Measurements from ENCODE around the gene PINK1.
"Not testable (repeated sequence)": the region's sequence is repeated elsewhere in the genome, so short reads cannot be mapped to it uniquely, and the experiment has no call there.

The PINK1 gene

DNA sequence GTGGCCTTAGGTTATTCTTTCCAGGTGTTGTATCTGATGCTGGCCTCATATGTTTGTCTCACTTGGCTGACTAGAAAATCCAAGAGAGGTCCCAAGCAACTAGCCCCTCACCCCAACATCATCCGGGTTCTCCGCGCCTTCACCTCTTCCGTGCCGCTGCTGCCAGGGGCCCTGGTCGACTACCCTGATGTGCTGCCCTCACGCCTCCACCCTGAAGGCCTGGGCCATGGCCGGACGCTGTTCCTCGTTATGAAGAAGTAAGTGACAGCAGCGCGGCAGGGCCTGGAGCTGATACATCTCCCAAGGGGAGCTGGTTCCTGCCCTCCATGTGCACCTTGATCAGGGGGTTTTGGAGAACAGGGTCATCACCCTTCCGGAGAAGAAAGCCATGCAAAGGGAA, 11.2 kb downstream of the PINK1 start:
- DNase-seq (ENCODE audit: low read depth, low spot score): no peak

DNA sequence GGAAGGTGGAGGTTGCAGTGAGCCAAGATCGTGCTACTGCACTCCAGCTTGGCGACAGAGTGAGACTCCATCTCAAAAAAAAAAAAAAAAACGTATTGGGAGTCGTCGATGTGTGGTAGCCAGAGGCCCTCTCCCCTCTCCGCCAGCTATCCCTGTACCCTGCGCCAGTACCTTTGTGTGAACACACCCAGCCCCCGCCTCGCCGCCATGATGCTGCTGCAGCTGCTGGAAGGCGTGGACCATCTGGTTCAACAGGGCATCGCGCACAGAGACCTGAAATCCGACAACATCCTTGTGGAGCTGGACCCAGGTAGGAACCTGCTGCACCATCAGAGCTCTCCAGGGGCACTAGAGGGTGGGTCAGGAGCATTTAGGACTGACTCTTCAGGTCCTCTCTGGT, 12.2 kb downstream of the PINK1 start:
- no peak for DNase-seq (ENCODE audit: low read depth, low spot score)

DNA sequence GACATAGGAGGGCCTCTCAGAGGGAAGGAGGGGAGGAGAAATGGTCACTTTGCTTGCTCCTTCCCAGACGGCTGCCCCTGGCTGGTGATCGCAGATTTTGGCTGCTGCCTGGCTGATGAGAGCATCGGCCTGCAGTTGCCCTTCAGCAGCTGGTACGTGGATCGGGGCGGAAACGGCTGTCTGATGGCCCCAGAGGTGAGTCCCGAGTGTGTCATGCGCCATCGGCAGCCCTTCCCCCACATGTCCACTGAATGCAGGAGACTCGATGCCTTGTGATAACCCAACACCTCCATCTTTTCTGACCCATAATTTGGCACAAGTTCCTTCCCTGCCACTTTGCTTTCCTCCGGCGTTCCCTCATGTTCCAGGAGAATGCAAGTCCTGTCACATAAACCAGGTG, 15.2 kb downstream of the PINK1 start:
- no peak for DNase-seq (ENCODE audit: low read depth, low spot score)

DNA sequence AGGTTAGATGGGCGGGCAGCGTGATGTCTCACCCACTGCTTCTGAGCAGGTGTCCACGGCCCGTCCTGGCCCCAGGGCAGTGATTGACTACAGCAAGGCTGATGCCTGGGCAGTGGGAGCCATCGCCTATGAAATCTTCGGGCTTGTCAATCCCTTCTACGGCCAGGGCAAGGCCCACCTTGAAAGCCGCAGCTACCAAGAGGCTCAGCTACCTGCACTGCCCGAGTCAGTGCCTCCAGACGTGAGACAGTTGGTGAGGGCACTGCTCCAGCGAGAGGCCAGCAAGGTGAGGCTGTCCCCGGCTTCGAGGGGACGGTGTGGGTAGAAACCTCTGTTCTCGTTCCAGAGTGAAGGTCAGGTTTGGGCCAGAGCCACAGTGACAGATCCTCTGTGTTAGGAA, 15.7 kb downstream of the PINK1 start:
- DNase-seq (ENCODE audit: low read depth, low spot score): no peak

DNA sequence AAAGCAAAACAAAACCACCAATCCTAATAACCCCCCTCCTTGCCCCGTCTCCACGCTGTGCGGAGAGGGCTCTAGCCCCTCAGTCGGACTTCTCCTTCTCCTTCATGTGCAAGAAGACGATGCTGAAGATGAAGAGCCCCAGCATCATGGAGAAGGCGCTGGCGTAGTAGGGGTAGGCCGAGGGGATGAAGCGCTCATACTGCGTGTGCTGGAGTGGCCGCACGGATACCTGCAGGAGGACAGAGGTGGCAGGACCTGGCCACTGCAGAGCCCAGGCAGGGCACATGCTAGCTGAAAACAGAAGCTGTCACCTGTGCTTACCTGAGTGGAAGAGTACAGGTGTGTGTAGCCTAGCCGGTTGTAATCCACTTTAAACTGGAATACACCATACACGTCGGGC, 19.0 kb downstream of the PINK1 start:
- DNase-seq (ENCODE audit: low read depth, low spot score): no peak

DNA sequence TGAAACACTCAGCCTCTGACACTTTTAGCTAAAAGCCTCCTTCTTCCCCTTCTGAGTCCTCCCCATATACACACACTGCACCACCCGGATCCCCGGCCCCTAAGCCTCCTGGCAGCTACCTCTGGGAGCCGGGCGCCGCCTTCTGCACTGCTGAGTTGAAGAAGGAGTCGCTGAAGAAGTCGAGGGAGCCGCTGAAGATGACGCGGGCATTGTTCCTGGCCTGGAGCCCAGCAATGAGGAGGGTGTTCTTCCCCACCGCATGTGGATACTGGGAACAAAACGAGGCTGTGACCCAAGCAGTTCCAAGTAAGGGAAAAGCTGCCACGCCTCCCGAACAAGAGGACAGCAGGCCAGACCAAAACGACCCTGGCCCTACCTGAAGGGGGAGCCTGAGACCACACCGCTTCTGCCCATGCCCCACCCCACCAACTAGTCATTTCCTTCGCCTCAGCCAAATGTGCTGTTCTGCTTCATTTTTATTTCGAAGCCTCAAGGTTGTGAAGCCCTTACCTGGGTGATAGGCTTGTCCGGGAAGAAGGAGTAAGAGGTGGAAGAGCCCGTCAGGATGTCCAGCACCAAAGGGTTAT, 20.9 kb downstream of the PINK1 start:
- no peak for DNase-seq (ENCODE audit: low read depth, low spot score)

DNA sequence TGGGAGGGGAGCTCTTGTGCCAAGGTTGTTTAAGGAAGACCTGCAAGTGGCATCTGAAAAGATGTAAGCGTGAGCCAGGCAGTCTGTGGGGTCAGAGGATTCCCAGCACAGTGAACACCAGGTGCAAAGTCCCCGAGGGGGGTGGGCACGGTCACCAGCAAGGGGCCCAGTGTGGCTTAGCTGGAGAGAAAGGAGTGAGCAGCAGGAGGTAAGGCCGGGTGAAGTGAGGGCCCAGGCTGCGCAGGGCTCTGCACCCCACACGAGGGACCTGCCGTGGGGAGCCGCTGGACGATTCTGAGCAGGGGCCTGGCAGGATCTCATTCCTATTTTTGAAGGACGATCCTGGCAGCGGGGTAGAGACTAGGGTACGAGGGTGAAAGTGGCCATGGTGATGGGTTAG, 23.8 kb downstream of the PINK1 start:
- no peak for DNase-seq (ENCODE audit: low read depth, low spot score)

DNA sequence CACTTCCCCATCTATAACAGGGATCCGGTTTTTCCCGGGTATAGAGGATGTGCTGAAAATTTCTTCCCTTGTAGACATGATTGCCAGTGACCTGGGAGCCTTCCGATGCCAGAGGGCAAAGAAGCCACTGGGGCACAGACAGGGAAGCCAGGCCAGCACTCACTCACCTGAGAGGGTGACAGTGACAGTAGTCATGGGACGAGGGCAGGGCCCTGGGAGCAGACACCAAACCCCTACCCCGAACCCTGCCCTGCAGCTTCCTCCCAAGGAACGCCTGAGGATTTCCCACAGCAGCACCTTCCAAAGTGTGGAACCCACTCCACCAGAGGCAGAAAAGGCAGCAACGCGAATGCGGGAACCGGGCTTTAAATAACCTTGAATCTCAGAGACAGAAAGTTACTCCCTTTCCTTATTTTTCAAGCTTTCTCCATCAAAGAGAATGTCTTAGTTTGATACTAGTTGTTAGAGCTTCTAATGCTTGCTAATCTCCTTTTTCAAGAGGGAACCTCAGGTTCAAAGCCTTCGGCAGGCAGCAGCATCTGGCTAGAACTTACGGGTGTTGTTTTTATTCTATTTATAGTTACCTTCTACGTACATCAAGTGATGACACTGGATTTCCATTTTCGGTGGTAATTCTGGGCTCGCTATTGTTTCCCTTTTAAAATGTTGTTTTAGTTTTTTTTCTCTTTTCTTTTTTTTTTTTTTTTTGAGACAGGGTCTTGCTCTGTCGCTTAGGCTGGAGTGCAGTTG, 25.1 kb downstream of the PINK1 start:
- no peak for DNase-seq (ENCODE audit: low read depth, low spot score)

DNA sequence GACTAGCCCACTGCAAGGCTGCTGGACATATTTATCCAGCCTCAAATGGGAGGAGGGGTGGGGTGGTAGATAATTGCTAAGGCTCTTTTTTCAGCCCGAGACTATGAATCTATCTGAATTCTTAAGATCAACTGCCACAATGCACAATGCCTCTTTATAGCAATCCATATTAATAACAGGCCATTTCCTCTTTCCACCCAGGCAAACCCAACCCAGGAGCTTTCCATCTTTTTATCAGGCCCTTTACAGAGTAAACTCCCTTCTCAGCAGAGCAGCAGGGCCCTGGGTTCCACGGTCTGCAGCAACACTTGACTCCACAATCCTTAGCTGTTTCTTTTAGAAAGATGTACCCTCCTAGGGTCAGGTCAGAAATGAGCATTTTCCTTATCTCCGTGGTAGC, 27.1 kb downstream of the PINK1 start:
- DNase-seq (ENCODE audit: low read depth, low spot score): no peak

DNA sequence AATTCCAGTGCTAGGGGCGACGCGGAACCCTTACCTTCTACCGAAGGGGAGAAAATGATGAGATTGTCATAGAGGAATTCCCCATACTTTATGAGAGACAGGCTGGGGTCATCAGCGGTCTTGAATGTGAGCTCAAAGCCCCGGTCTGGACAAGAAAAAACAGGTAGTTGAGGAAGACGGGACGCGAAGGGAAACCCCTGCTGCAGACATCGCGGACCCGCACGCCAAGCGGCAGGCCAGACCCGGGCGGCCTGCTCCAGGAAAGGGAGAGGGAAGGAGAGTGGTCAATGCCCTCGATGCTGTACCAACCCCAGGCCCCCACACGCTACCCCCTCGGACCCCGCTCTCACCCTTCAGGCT, 27.6 kb downstream of the PINK1 start:
- DNase-seq (ENCODE audit: low read depth, low spot score): no peak

DNA sequence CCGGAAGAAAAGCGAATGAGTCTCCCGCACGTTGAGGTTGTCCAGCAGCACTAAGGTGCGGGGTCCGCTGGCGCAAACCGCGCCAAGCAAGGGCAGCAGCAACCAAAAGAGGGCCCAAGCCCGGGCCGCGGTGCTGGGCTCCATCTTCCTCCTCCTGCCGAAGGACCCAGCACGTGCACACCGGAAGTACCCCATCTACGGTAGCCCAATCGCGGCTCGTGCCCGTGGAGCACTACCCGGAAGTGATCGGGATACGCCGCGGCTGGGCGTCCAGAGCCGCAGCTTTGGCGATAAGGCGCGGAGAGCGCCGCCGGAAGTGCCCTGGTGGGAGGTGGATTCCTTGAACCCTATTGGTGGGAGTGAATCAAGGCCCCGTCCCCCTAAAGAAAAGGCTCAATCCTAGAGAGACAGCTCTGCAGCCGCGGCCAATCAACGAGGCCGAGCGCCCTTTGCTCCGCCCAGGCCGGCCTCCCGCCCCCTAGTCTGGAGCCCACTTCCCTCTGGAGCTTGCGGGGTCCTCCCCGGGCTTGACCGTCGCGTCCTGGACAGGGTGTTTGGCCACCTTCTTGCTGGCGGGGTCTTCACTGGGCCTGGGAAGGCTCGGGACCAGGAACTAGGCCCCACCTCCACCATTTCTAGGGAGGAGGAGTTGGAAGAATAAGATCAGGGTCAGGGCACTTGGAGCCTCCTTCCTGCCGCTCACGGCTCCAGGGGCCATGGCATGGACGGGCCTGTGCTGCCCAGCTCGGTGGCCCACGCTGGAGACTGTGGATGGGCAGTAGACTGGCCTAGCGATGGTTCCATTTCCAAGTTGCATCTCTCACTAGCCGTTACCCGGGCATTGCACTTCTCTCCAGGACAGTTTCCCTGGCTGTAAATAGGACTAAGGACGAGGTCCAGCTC, 28.2 kb downstream of the PINK1 start, which contains the start of gene DDOST:
DDOST (minus strand) TSS at position 163 of the 903 bp plus-strand sequence; CDS start at position 144, 19 bp downstream.
- peak; percentile 90 for DNase-seq (ENCODE audit: low read depth, low spot score)

DNA sequence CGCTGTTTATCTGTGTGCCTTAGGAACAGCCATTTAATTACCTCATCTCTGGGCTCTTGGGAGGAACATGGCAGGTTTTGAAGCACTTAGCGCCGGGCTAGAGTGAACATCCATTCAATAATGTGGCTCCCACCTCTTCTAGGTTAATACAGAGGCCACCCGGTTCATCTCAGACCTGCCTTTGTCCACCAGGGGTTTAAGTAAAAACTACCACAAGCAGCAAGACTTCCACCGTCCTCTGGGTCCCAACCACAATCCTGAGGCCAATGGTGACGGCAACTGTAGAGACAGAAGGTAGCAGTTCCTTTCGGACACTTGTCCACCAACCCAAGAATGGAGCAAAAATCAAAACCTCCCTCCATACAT, 28.8 kb downstream of the PINK1 start:
- no peak for DNase-seq (ENCODE audit: low read depth, low spot score)

DNA sequence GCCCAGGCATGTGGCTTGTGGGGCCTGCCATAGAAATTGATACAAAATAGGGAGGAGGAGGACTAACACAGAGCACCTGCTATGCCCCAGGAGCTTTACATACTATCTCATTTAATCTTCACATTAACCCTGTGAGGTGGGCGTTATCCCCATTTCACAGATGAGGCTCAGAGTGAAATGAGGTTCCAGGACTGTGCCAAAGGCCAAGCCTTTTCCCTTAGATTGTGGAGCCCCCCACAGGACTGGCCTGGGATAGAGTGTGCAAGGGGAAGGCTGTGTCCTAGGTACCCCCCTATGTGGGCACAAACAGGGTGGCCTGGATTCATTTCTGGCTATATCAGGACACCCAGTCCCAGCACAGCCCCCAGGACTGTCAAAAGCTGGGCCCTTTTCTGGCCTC, 30.1 kb downstream of the PINK1 start:
- no peak for DNase-seq (ENCODE audit: low read depth, low spot score)

DNA sequence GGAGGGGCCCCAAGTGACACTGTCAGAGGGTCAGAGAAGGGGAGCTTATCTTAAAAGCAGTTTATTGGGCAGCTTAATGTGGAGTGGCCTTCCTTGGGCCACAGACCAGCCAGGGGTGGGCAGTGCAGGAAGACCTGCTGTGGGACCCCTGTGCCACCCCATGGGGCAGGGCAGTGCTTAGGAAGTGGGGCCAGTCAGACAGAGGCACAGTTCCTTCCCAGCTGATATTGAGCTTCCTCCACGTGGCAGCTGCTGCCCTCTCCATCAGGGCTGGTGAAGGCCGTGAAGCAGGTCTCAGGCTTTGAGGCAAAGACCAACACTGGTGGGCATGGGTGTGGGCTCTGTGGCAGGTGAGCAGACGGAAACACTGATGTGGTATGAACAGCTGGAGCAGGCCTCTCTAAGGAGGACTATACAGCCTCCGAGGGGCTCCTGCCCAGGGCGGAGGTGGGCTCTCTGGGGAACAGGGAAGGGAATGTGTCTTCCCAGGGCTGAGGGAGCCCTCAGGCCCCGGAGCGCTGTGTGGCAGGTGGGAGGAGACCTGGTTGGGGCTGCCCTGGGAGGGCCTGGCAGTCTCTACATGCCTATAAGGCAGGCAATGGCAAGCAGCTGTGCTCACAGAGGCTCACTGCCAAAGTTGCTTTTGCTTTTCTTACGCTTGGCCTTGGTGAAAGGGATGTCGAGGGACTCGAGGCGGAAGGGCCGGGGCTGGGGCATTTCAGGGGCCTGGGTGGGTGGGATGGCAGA, 30.9 kb downstream of the PINK1 start:
- no peak for DNase-seq (ENCODE audit: low read depth, low spot score)

DNA sequence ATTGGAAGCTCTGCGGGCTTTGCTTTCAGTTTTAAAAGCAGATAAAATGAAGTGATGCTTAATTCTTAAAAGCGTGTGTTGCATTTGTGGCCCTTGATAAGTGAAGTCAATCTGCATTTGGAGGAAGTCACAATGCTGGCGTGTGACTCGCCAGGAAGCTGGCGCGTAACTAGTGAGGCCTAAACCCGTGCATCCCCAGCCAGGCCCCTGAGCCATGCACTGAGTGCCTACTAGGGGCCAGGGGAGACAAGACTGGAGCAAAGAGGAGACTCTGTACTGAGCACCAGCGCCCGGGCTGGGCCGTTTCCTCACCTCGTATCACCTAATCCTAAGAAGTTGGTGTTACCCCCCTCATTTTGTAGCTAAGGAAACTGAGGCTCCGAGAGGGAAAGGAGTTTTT, 32.5 kb downstream of the PINK1 start:
- no peak for DNase-seq (ENCODE audit: low read depth, low spot score)

DNA sequence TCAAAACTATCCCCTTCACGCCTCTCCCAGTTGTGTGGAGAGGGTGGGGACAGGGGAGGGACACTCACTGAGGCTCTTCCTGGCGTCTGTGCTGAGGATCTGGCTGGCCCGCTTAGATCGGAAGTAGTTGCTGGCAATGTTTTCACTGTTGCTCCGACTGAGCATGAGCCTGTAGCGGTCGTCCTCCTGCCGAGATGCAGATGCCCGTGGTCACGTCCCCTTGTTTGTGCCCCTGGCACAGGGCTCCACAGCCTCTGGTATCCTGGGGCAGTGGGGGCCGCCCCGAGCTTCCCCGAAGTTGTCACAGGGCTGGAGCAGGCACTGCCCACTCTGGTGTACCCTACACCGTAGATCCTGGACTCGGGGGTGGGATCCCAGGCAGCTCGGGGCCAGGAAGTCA, 32.9 kb downstream of the PINK1 start:
- no peak for DNase-seq (ENCODE audit: low read depth, low spot score)

DNA sequence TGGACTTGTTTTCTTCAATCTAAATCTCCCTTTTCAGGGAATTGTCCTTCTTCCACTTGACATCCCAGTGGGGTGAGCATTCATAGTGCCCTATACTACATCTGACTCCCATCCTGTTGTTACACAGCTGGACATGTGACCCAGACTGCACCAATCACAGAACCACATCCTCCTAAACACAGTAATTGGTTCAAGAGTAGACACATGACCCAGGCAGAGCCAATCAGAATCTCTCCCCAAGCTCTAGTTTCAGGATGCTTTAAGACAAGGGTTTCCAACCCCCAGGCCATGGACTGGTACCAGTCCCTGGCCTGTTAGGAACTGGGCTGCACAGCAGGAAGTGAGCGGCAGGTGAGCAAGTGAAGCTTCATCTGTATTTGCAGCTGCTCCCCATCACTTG, 33.5 kb downstream of the PINK1 start:
- DNase-seq (ENCODE audit: low read depth, low spot score): no peak

DNA sequence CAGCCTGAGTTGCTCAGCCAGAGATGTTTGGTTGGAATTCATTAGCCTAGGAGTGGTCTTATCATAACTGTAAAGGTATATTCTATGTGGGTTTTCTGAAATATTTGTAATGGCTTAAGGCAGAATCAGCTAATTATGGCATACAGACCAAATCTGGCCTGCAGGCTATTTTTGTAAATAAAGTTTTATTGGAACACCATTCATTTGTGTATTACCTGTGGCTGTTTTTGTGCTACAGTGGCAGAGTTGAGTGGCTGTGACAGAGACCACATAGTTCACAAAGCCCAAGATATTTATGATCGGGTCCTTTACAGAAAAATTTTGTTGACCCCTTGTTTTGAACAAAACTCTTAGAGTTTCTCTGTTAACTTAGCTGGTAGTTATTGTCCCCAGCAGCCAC, 35.3 kb downstream of the PINK1 start:
- DNase-seq (ENCODE audit: low read depth, low spot score): no peak

DNA sequence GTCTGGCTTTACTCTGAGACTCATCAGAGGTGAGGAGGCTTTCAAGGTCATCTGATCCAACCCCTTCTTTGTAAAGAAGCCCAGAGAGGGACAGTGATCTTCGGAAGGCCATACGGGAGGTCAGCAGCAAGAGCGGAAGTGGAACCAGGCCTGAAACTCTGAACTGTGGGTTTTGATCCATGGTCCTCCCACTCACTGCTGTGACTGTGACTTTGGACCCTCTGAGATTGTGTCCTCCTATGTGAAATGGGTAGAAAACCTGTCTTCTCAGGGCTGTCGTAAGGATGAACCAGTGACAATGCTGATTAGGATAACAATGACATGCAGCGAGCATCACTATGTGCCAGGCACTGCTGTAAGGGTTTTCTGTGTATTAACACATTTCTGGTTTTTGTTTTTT, 37.7 kb downstream of the PINK1 start:
- no peak for DNase-seq (ENCODE audit: low read depth, low spot score)

DNA sequence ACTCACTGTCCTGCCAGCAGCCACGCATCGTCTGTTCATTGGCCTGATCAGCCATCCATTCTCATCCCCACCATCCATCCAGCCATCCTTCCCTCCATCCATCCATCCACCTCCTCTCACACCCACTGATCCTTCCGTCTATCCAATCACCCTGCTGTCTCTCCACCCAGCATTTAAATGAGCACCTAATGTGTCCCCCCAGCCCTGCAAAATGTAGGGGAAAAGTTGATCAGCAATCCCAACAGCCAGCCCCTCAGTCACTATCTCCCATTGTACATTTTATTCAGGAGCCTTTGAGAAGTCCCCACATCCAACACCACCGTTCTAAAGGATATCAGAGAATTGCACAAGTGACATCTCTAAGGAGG, 39.0 kb downstream of the PINK1 start:
- no peak for DNase-seq (ENCODE audit: low read depth, low spot score)

DNA sequence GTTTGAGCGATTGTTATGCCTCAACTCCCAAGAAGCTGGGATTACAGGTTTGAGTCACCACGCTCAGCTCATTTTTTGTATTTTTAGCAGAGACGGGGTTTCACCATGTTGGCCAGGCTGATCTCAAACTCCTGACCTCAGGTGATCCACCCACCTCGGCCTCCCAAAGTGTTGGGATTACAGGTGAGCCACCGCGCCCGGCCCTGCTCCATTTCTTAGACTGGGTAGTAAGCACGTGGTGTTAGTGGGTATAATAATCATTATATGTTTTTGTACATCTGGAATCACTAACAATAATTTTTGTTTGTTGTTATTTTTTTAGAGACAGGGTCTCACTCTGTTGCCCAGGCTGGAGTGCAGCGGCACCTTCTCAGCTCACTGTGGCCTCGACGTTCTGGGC, 40.4 kb downstream of the PINK1 start:
- DNase-seq (ENCODE audit: low read depth, low spot score): not testable (repeated sequence)

DNA sequence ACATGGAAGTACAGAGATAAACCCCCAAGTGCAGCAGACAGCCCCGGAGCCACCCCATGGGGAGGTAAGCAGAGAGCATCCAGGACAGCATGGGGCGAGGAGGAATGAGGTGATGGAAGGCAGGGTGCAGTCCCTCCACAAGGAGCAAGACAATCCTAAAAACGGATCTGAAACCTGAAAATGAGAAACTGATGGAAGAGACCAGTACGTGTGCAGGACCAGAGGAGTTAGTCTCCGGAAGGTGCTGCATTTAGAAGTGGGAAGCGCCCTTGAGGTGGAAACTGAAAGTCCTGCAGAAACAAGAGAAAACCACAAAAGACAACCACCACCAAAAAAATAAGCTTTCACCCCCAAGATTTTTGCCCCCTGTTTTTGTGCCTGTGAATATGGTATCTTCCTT, 45.3 kb downstream of the PINK1 start:
- DNase-seq (ENCODE audit: low read depth, low spot score): no peak

Measured in activated CD4-positive, CD25-positive, alpha-beta regulatory T cell treated with anti-CD3 and anti-CD28 coated beads, Interleukin-2, amount 50 U/mL, for 16 hours (primary cell).